HG02610 (cell line): Measurements from ENCODE around the gene IFRD1.

Experiments
- ATAC-seq: cut with Tn5 transposase; IDR thresholded peaks from one replicate; pipeline ENCODE4 v1.9.1; 2021; ENCODE audit warnings: mild to moderate bottlenecking, moderate library complexity; ENCODE audit not compliant: unreplicated experiment

Gene IFRD1, protein sequence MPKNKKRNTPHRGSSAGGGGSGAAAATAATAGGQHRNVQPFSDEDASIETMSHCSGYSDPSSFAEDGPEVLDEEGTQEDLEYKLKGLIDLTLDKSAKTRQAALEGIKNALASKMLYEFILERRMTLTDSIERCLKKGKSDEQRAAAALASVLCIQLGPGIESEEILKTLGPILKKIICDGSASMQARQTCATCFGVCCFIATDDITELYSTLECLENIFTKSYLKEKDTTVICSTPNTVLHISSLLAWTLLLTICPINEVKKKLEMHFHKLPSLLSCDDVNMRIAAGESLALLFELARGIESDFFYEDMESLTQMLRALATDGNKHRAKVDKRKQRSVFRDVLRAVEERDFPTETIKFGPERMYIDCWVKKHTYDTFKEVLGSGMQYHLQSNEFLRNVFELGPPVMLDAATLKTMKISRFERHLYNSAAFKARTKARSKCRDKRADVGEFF

GRCh38 chr7:112449902-112450806 lies at the start of gene IFRD1:
IFRD1 (plus strand) TSS chr7:112450460; CDS start chr7:112450689, 229 bp downstream.
- ATAC-seq = peak; percentile 77

- no peak for ATAC-seq
Measured at GRCh38 chr7:112404321-112404720, 45.9 kb upstream of the IFRD1 start.

DNA sequence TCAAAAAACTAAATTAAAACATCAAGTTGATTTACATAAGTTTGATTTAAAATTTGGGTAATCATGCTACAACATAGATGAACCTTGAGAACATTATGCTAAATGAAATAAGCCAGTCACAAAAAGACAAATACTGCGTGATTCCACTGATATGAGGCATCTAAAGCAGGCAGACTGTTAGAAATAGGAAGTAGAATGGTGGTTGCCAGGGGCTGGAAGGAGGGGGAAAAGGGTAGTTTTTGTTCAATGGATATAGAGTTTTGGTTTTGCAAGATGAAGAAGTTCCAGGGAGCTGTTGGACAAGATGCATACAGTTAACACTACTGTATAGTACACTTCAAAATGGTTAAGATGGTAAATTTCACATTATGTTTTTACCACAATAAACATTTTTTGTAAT lies 45.0 kb upstream of the IFRD1 start:
- no peak for ATAC-seq

DNA sequence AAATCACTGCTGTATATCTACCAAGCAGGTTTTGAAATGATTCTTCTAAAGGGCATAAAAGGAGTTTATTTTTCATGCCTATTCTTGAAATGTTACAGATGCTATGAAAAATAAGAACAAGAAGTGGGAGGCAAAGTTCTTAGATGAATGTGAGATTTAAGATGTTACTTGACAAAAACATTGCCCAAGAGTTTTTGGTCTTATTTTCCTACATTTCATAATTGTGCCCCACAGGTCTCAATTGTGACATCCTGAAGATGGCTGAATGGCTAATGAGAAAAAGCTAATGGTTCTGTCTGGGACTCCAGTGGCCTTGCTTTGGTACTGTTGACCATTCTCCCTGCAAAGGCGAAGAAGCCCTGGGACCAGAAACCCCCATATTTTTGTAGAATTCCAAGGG lies 43.0 kb upstream of the IFRD1 start:
- ATAC-seq = no peak

DNA sequence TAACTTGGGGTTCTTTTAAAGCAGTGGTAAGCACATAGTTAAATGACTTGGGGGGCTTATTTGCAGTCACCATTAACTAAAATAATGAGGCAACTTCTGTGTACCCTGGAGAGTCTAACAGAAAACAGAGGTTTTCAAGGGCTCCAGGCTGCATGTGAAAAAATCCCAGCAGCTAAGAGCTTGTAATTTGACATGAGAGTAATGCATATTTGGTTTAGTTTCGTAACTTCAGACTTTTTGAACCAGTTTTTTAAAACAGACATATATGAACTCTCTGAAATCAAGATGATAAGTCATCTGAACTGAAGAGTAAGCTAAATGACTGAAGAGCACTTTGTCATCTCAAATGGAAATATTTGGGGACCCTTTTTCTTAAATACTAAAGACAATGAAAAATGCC lies 40.2 kb upstream of the IFRD1 start:
- no peak for ATAC-seq

- ATAC-seq = no peak
Measured at GRCh38 chr7:112411186-112411795, 39.0 kb upstream of the IFRD1 start.

DNA sequence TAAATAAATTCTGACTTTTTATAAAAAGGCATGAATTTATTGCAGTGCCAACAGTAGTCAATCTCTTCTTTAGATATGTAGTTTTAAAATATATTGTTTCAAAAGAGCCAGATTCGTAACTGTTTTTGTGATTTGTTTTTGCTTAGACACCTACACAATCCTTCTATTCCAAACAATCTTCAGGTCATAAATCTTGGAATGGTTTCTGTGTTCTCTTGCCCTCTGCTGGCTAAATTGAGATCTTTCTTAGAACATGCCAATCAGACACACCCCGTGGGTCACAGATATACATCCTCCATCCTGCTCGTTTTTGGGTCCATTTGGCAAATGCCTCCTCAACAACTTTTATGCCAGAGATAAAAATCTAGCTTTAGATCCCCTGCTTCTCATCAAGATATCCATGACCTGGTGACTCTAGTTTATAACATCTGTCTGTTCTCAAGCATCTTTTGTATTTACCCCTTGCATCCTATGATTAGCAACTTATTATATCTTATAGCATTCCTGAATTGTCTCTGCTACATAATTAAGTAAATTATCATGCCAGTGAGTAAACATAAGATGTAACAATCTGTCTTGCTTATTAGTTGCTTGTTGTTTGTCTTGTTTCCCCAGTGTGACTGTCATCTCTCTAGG lies 35.3 kb upstream of the IFRD1 start:
- no peak for ATAC-seq

- ATAC-seq = no peak
Measured at GRCh38 chr7:112416127-112416526, 34.1 kb upstream of the IFRD1 start.

GRCh38 chr7:112419543-112420130 lies 30.6 kb upstream of the IFRD1 start:
- no peak for ATAC-seq

DNA sequence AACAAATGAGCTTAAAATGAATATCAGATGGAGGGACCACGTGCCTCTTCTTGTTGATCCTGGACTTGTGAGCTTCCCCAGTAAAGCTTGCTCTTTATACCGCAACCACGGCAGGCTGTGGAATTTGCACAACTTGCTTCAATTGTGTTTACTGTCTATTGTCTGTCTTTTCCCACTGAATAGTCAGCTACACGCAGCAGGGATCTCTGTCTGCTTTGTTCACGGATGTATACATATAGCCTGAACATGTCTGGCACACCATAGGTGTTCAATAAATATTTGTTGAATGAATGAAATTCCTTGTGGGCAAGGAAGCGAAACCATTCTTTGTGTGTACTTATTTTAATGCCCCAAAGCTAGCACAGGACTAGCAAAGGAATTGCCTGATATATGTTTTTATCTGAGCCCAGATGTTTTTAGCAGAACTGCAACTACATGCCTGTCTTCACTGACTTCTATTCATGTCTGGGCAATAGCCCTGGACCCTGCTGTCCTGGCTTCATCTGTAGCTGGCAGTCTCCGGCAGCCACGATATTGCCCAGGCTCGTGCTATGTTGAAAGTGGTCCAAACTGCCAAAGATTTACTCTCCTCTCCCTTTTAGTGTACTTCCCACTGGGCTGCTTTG lies 29.9 kb upstream of the IFRD1 start:
- ATAC-seq = no peak

- ATAC-seq = peak; percentile 50
Measured at GRCh38 chr7:112421666-112422486, 28.4 kb upstream of the IFRD1 start.

- ATAC-seq = peak; percentile 83
Measured at GRCh38 chr7:112422842-112423496, 27.3 kb upstream of the IFRD1 start.

- ATAC-seq = no peak
Measured at GRCh38 chr7:112423987-112424386, 26.3 kb upstream of the IFRD1 start.

- no peak for ATAC-seq
Measured at GRCh38 chr7:112427984-112428383, 22.3 kb upstream of the IFRD1 start.

DNA sequence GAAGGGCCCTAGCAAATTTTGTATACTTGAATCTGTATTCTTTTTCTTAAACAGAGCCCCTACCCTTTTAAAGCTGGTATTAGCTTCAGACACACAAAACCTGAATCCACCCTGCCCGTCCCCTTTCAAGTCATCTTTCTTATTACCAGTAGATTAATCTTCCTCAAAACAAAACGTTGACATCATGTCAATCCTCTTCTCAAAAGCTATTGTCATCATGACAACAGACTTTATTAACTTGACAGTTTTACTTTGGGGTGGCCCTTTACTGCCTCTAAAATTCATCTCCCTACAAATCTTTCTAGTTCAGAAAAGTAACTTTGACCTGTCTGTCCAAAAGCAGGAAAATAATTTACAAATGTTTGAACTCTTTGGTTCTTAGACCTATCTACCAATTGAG lies 21.5 kb upstream of the IFRD1 start:
- ATAC-seq = no peak

GRCh38 chr7:112430649-112431048 lies 19.6 kb upstream of the IFRD1 start:
- ATAC-seq = no peak

GRCh38 chr7:112431803-112432202 lies 18.5 kb upstream of the IFRD1 start:
- ATAC-seq = no peak

DNA sequence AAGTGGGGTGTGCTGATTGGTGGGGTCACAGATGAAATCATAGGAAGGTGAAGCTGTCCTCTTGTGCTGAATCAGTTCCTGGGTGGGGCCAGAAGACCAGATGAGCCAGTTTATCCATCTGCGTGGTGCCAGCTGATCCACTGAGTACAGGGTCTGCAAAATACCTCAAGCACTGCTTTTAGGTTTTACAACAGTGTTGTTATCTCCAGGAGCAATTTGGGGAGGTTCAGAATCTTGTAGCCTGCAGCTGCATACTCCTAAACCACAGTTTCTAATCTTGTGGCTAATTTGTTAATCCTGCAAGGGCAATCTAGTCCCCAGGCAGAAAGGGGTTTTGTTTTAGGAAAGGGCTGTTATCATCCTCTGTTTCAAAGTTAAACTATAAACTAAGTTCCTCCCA lies 17.0 kb upstream of the IFRD1 start:
- no peak for ATAC-seq

- ATAC-seq = no peak
Measured at GRCh38 chr7:112437072-112437471, 13.2 kb upstream of the IFRD1 start.
